ENCODE data around the gene MAST4.

Gene MAST4

DNA sequence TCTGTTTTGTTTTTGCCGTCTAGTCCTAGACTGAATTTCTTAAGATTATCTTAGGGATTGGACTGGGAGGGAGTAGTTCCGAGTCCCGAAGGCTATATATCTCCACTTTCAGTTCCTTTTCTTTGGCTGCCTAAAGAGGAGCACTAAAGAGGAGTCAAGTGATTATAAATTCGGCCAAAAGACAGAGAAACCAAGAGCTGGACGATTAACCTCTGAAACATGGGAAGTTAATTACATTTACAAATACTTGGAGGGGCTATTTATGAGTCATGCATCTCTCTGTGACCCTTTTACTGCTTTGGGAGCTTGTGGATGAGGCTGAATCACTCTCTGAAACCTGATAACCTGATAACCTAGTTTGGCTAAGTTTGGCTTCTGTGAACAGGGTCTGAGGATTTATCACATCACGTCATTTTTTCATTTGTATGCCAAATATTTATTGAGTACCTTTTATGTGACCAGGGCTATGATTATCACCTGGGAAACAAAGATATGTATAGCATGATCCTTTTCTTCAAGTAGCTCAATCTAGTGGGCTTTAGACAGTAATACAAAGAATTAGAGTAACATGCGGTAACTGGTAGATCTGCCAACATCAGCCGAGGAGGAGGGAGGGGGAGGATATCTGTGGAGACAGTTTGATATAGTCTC lies 419.5 kb downstream of the MAST4 start (continued):
- TF ChIP-seq, protein P1, sequence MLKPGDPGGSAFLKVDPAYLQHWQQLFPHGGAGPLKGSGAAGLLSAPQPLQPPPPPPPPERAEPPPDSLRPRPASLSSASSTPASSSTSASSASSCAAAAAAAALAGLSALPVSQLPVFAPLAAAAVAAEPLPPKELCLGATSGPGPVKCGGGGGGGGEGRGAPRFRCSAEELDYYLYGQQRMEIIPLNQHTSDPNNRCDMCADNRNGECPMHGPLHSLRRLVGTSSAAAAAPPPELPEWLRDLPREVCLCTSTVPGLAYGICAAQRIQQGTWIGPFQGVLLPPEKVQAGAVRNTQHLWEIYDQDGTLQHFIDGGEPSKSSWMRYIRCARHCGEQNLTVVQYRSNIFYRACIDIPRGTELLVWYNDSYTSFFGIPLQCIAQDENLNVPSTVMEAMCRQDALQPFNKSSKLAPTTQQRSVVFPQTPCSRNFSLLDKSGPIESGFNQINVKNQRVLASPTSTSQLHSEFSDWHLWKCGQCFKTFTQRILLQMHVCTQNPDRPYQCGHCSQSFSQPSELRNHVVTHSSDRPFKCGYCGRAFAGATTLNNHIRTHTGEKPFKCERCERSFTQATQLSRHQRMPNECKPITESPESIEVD (tag by site-specific recombination; IDR thresholded peaks at IDR 0.05), result peak; percentile 96
- peak; percentile 99 for TF ChIP-seq ZEB2 (tag by site-specific recombination; IDR thresholded peaks at IDR 0.05)
- no peak for TF ChIP-seq KLF16 (tag by site-specific recombination; IDR thresholded peaks at IDR 0.05)
- no peak for TF ChIP-seq ZNF510 (tag by site-specific recombination; IDR thresholded peaks at IDR 0.05; ENCODE audit: insufficient replicate concordance)
- TF ChIP-seq ZNF426 (tag by site-specific recombination; IDR thresholded peaks at IDR 0.05), result no peak
- TF ChIP-seq MEIS1 (CRISPR knock-in tag; IDR thresholded peaks at IDR 0.05; ENCODE audit: borderline replicate concordance), result no peak
- no peak for TF ChIP-seq ZNF214 (tag by site-specific recombination; IDR thresholded peaks at IDR 0.05; ENCODE audit: borderline replicate concordance)
- no peak for TF ChIP-seq REST (tag by site-specific recombination; IDR thresholded peaks at IDR 0.05)
- TF ChIP-seq MZF1 (tag by site-specific recombination; IDR thresholded peaks at IDR 0.05; ENCODE audit: borderline replicate concordance), result peak; percentile 60; the same call in 1 of the 2 replicates
- TF ChIP-seq KLF1 (tag by site-specific recombination; IDR thresholded peaks at IDR 0.05), result no peak
- no peak for TF ChIP-seq ZBTB49 (tag by site-specific recombination; IDR thresholded peaks at IDR 0.05; ENCODE audit: low read depth)
- TF ChIP-seq ZNF146 (tag by site-specific recombination; IDR thresholded peaks at IDR 0.05), result 0 out of 2 replicates have a peak, but pooled peaks have one; percentile 38
- TF ChIP-seq, protein P2, sequence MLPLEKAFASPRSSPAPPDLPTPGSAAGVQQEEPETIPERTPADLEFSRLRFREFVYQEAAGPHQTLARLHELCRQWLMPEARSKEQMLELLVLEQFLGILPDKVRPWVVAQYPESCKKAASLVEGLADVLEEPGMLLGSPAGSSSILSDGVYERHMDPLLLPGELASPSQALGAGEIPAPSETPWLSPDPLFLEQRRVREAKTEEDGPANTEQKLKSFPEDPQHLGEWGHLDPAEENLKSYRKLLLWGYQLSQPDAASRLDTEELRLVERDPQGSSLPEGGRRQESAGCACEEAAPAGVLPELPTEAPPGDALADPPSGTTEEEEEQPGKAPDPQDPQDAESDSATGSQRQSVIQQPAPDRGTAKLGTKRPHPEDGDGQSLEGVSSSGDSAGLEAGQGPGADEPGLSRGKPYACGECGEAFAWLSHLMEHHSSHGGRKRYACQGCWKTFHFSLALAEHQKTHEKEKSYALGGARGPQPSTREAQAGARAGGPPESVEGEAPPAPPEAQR (tag by site-specific recombination; IDR thresholded peaks at IDR 0.05), result no peak
- TF ChIP-seq ZNF24 (tag by site-specific recombination; IDR thresholded peaks at IDR 0.05), result peak; percentile 95
- TF ChIP-seq ZNF624 (tag by site-specific recombination; IDR thresholded peaks at IDR 0.05), result no peak
- TF ChIP-seq ZNF48 (tag by site-specific recombination; IDR thresholded peaks at IDR 0.05), result no peak
- TF ChIP-seq ZNF391 (tag by site-specific recombination; IDR thresholded peaks at IDR 0.05; ENCODE audit: borderline replicate concordance, low read depth), result peak; percentile 58; the same call in 1 of the 2 replicates
- no peak for TF ChIP-seq PRDM2 (tag by site-specific recombination; IDR thresholded peaks at IDR 0.05; ENCODE audit: borderline replicate concordance)
- TF ChIP-seq ZNF112 (tag by site-specific recombination; IDR thresholded peaks at IDR 0.05), result no peak
- peak; percentile 92 for TF ChIP-seq TSHZ1 (tag by site-specific recombination; IDR thresholded peaks at IDR 0.05; ENCODE audit: borderline replicate concordance)
